ENCODE results near the gene PIP5K1B.

Gene PIP5K1B

DNA sequence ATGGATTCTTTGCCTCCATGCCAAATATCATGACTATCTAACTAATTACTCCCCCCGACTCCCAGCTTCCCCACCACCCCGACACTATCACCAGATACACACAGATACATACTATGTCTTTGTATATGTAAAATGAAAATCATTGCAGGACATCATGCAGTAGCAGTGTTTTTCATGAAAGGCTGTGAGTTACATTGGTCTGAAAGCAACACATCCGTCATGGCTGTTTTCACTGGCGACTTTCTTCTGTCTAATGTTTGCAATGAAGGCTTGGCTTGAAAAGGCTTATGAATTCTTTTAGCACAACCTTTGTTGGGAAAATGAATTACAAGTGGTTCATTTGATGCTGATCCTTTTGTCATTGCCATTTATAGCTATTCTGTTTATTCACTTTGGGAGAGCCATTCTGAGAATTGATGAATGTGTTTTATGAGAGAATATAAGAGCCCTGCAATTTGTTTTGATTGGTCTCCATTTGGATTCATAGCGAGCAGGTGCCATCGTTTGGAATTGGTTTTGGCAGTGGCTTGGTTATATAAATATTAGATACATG is 103.4 kb downstream of the PIP5K1B start:
- DNase-seq (ENCODE audit: low spot score): no peak

DNA sequence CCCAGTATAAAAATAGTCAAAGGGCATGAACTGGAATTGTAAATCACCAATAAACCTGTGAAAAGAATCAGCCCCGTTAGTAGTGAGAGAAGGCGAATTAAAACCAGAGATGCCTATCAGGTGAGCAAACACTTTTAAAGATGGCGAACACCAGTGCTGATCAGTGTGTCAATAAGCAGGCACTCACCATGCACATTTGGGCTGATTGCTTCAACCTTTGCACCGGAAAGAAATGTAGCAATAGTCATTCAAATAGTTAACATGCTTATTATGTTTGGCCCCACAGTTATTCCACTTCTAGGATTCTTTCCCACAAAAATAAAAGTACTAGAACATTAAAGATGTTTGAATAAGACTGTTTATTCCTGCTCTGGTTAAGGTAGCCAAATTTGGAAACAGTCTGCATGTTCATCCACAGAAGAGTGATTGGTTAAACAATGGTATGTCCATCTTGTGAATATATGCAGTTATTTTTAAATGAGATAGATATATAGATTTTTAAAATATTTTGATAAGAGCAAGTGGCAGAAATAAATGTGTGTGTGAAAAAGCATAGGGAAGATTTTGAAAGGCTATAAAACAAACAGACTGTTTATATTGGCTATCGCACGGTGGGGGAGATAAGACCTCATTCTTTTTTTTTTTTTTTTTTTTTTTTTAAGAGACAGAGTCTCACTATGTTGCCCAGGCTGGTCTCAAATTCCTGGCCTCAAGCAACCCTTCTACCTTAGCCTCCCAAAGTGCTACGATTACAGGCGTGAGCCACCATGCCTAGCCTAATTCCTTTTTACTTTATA is 112.2 kb downstream of the PIP5K1B start:
- no peak for DNase-seq (ENCODE audit: low spot score)

DNA sequence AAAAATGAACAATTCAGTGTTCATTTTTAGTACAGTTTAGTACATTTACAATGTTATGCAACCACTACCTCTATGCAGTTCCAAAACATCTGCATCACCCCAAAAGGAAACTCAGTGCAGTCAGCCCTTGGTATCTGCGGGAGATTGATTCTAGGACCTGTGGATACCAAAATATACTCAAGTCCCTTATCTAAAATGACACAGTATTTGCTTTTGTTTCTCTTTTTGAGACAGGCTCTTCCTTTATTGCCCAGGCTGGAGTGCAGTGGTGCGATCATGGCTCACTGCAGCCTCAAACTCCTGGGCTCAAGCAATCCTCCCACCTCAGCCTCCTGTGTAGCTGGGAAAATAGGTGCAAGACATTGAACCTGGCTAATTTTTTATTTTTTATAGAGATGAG is 114.0 kb downstream of the PIP5K1B start:
- DNase-seq (ENCODE audit: low spot score): no peak

DNA sequence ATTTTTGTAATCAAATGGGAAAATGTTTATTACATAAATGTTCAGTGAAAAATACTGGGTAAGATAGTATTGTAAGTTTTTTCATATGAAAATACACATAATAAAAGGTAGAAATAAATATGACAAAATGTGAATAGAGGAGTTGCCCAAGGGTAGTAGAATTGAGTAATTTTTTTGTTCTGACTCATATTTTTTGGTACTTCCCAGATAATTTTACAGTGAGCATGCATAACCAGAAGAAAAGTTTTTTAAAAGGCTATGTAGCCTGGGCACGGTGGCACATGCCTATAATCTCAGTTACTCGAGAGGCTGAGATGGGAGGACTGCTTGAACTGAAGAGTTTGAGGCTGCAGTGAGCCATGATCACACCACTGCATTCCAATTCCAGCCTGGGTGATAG is 116.9 kb downstream of the PIP5K1B start:
- no peak for DNase-seq (ENCODE audit: low spot score)

DNA sequence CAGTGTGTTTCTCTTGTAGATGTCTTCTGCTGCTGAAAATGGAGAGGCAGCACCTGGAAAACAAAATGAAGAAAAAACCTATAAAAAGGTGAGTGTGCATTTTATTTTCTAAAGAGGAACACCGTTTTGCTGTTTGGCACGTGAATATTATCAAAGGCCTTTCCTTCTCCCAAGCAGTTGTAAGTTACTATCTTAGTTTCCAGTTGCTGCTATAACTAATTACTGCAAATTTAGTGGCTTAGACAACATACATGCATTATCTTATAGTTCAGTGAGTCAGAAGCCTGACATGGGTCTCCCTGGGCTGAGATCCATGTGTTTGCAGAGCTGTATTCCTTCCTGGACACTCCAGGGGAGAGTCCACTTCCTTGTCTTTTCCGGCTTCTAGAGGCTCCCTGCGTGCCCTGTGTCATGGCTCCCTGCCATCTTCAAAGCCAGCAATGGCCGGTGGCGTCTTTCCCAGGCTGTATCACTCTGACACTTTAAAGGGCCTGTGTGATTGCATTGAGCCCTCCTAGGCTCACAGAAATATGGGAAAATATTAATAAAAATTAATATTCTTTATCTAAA is 117.6 kb downstream of the PIP5K1B start:
- no peak for DNase-seq (ENCODE audit: low spot score)

DNA sequence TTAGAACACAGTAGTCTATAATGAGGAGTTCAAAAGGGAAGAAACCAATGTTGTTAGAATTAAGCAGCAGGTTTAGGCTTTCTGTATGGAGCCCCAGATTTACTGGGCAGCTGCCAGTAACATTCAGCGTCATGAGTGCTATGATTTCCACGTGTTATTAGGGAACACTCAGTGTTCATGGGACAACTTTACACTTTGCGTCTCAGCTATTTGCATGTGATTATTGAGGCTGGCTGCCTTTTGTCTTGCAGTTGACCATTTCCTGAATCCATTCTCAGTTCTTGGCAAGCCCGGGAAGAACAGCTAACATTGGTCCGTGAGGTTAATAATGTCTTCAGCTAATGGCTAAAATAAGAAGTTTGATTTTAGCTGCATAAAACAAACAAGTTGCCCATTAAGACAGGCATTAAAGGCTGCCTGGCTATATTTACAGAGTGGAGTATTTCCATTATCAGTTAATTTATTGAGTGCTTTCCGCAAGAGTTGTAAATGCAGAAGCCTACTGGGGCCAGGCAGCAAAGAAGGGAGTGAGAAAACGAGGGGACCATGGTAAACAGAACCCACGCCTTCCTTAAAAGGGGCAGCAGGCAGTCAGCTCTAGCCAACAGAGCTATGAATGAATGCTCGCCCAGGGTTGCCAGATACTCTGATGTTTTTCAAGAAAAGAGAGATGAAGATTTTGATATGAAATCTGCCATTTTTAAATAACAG is 120.9 kb downstream of the PIP5K1B start:
- no peak for DNase-seq (ENCODE audit: low spot score)

DNA sequence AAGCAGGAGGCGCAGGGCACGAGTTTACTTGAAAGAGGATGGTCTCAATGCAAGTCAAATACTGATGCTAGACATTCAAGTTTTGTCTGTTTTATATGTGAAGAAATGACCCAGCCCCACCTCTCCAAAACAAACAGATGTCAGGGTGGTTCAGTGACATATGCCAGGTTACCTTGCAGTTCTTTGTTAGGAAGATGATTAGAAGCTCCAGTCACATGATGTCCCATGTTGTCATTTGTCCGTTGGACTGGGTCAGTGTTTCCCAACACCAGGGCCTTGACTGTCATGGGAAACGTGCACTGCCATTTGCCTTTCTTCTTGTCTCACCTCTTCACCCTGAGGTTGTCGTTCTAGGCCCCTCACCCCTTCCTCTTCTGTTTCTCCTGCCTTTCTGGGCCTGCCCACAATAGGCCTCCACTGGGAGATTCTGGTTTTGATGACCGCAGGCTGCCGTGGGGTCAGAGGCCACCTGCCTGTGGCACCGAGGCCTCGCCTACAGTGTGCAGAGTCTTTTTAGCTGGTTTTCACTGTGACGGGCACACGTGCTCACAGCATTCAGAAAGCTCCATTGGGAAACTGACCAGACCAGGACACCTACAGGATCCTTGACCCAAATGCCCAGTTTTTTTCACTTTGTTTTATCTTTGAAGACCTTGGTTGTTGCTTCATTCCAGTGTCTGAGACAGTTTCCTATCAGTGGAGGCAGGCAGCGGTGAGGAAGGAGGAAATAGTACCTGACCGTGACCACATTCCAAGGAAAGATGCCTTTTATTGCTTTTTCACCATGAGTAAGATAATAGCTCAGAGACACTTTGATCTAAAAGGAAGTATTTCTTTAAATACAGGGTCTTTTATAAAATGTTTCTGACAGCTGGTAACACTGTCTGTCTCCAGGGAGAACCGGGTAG is 123.1 kb downstream of the PIP5K1B start:
- DNase-seq (ENCODE audit: low spot score): no peak

DNA sequence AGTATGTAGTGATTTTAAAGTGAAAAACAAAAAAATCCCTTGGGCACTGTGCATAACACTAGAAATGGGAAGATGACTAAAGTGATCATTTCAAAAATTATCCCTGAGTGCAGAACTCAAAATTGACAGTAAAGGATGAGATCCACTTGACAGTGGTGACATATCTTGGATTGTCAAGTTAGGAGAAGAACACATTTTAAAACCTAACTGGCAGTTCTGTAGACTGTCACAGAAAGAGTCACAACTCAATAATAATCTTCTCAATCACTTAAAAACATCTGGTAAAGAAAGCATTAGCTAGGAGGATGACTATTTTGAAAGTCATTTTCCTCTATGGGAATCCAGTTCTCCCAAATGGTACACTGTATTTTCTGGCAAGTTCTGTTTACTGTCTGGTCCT is 127.1 kb downstream of the PIP5K1B start:
- no peak for DNase-seq (ENCODE audit: low spot score)

DNA sequence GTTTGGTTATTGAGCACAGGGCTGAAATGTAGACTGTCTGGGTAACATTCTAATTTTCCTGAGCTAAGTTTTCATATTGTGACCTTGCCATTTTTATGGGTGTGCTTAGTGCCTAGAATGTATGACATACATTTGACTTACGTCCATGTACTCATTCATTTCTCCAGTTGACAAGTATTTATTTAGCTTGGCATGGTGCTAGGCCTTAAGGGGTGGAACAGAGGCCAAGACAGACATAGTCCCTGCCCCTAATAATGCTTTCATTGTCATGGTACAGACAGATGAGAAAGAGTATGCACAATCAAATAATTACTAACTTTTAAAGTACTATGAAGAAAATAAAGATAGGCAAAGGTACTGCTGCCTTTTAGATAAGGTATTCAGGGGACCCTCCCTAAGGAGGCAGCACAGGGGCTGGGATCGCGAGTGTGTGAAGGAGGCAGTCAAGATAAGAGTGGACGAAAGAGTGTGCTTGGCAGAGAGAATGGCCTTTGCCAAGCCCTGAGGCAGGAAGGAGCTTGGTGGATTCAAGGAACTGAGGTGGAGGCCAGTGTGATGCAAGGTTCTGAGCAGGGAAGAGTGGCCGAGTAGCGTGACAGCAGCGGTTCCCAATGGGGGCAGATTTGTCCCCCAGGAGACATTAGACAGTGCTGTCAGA is 128.0 kb downstream of the PIP5K1B start:
- no peak for DNase-seq (ENCODE audit: low spot score)

DNA sequence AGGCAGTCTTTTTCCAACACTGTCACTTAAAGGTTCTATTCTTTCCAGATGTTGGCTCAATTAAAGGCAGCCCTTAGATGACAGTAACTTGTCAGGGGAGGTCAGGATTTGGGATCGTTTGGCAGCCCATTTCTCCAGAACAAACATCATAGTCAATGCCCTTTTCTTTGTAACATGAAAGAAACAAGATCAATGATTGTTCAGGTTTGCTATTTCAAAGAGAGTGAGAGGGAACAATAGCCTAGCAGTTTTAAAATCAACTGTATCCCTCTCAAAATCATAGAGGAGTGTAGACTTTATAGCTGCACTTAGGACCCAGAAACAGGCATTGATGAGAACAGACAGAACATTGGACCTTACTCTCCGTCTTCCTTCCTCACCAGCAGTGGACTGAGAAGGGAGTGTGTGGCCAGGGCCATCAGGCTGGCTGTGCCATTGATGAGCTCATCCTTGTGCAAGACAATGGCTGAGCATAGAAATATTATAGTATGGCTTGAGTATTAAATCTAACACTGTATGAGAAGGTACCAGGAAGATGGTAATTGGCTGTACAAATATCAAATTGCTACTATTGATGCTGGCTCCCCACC is 130.0 kb downstream of the PIP5K1B start:
- no peak for DNase-seq (ENCODE audit: low spot score)

DNA sequence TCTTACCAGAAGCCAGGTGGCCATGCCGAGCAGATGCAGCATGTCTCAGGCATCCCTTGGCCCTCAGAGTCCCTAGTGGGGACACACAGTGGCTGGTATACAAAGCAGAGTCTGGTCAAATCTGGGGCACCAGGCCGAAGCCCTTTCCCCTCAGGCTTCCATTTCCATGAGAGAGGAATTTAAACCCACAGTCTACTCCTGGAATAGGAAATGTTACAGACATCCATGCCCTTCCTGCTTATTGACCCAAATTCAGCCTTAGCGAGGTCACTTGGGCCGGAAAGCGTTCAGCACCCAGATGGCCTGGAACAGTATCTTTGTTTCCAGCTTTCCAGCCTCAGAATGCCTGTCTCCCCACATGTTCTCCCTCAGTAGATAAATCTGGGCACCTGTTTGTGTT is 131.7 kb downstream of the PIP5K1B start:
- no peak for DNase-seq (ENCODE audit: low spot score)

DNA sequence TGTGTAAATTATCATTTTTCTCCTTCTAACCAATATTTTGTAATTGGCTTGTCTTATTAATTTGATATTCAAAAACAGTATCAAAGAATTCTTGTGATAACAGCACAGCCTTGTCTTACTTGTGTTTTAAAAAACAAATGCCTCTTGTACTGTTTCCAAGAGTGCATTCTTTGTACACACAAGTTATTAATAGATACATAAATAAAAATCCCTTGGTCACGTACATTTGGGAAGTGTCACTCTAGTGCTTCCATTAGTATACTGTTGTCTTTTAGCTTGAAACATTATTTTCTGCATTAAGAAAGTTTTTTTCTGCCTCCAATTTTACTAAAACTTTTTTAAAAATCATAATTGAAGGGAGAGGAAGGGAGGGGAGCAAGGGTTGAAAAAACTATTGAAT is 133.2 kb downstream of the PIP5K1B start:
- DNase-seq (ENCODE audit: low spot score): no peak

DNA sequence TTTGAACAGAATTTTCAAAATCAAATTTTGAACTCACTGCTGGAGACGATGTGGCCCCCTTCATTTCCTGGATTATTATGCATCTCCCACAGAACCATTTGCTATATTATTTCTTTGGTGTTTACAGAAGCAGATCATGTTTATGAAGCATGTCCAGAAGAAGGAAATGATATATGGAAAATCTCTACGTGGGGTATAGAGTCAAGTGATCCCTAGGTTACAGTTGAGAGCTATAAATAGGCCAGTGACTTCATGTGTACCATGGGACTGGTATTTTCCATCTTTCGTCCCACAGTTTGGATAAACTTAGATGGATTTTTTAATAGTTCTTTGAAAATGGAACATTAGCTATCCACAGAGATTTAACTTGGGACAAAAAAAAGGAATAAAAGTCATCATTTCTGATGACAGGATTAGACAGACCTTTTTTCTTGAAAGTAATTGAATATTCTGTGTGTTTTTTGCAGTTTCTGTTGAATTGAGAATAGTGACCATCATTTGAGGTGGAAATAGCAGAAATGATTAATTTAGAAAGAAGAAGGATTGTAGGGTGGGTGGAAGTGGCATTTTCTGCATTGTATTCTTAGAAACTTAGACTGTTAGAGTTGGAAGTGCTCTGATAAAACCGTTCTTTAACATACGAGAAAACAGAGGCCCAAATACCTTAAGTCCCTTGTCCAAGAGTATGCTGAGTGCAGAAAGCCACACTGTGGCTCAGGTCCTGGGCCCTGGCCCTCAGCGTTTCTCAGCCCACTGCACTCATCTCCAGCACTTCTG is 136.4 kb downstream of the PIP5K1B start:
- no peak for DNase-seq (ENCODE audit: low spot score)

DNA sequence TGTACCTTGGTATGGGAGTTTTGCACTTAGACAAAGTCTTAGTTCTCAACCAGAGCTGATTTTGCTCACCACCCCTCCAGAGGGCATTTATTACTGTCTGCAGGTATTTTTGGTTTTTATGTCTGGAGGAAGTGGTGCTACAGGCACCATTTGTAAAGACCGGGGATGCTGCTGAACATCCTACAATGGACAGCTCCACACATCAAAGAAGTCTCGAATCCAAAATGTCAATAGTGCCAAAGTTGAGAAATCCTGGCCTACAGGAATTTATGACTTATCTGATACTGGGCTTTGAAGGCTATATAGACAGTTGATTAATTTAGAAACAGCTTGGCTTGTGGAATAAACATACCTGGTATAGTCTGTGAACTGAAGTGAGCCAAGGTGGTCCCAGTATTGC is 137.5 kb downstream of the PIP5K1B start:
- DNase-seq (ENCODE audit: low spot score): no peak

DNA sequence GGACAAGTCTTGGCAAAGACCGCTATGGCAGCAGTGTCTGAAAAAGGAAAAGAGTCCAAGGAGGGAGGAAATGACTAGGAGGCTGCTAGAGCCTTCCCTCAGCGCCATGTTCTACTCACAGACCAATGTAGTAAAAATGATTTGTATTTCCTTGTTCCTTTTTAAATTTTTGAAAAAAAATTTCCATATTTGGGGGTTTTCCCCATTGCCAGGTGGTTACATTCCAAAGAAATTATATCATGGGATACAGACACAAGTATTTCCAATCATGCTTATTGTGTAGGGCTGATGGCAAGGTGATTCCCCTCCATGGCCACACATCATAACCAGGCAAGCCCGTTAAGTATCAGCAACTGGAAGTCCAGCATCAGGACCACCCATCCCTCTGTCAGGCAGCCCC is 138.2 kb downstream of the PIP5K1B start:
- DNase-seq (ENCODE audit: low spot score): no peak

DNA sequence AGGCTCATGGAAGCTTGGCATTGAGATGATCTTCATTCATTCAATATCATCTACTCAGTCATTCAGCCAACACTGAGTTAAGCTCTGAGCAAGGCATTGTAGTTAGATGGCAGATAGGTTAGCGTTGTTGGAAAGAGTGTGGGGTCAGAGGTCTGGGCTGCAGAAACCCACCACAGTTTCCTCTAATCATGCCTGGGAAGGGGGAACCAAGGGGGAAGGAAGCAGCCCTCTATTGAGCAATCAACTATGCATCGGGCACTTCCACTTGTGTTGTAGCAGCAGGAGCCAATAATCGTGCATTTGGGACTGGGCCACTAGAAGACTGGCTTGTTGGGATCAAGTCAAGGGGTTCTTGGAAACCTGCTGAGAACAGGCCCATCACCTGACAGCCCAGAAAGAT is 139.1 kb downstream of the PIP5K1B start:
- DNase-seq (ENCODE audit: low spot score): no peak

DNA sequence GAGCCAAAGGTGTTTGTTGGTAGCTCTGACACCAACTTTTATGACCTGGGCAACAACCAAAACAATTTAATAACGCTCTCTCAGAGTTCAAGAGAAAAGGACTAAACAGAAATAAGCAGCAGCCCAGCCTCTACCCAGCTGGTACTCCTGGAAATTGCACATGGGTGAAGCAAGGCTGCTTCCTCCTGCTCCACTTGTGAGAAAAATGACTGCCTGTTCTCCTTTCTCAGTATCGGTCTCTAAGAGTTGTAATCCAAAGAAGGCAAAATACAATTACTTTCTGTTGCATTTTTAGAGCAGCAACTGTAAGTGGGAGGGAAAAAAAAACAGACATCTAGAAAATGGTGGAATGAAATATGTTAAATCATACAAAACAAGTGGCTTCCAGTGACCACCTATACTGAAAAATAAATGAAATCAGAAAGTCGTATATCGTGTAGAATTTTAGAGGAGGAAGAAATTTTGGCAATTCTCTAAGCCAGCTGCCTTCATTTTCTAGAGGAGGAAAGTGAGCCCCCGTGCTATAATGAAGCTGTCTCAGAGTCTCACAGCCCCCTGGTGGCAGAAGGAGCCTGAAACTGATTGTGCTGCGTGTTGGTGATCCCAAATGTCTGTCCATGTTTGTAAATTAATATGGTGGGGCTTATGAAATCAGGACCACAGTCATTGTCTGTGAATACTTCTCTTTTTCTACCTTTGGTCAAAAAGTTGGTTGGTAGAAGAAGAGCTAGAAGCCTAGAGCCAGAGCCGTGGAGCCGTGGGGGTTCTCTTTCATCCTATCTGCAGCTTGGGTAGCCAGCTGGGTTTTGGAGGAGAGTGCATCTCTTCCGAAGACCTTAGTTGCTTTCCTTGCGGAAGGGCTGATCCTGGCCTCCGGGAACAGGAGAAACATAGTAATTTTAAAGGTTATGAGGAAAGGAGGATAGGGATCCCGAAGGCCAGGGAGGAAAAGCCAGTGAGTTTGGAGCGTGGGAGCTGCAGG is 139.9 kb downstream of the PIP5K1B start:
- DNase-seq (ENCODE audit: low spot score): no peak

DNA sequence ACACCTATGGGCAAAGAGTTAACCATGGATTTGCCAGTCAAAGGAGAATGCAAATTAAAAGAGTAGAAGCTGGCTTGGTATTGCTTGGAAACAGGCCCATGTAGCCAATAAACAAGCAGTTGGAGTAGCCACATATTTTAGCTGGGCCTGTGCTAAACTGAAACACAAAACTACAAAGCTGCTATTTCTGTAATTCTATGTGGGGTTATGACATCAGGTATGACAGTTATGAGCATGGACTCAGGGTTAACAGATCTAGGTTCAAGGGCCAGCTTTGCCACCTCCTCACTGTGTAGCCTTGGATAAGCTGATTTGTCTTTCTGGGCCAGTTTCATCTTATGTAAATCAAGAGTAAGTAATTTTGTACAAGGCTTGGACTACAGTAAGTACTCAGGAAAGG is 142.7 kb downstream of the PIP5K1B start:
- DNase-seq (ENCODE audit: low spot score): no peak

DNA sequence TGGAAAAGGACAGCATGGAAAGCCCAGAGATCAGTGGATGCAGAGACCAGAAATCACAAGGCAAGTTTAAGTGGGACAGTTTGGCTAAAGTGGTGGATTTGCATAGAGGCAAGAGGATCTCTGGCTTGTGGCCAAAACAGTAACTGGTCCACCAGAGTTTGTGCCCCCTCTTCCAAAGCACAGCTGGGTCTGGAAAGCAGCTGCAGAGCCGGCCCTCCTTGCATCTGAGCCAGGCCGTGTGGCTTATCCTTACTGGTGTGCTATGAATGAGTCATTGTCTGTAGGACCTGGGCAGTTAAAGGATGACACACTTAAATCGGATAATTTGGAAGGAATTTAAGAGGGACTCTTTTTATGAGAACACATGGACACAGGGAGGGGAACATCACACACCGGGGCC is 146.6 kb downstream of the PIP5K1B start:
- no peak for DNase-seq (ENCODE audit: low spot score)

Measured in LoVo (cell line).